K562 (cell line): ENCODE data around the gene ACAP2. TPM values are rescaled to one million over a fixed set of nuclear protein-coding genes. Genes with fewer than 3 reads are reported as not detected.

Experiments
- CEBPG ChIP-seq, 3 experiments: fragments of 200-800 bp in 1 of 3; sonication (Bioruptor generic) in 1 of 3; sonication (generic) in 1 of 3; formaldehyde crosslinking in 1 of 3; IDR thresholded peaks in 2 of 3; conservative IDR thresholded peaks in 1 of 3; 2 replicates each; pipeline versions ENCODE4 v1.6.1 to v1.8.0; 2016 to 2022; ENCODE audit warnings: missing compliant biosample characterization in 2 of 3, missing genetic modification characterization in 2 of 3, mild to moderate bottlenecking in 1 of 3, missing genetic modification reagents in 1 of 3
- EZH2 ChIP-seq: IDR thresholded peaks from 2 replicates; pipeline ENCODE4 v1.6.1; 2012; ENCODE audit warnings: low read depth, mild to moderate bottlenecking, inconsistent platforms, low read length, borderline replicate concordance
- HNRNPLL ChIP-seq: fragments of 200-400 bp; formaldehyde crosslinking; IDR thresholded peaks from 2 replicates; pipeline ENCODE4 v1.6.1; 2017; ENCODE audit warnings: low read length, low read depth, mild to moderate bottlenecking; ENCODE audit not compliant: poor library complexity, severe bottlenecking
- ILF3 ChIP-seq: fragments of 450-650 bp; IDR thresholded peaks from 2 replicates; pipeline ENCODE4 v1.6.1; 2018; ENCODE audit warnings: antibody characterized with exemption, mild to moderate bottlenecking, moderate library complexity, borderline replicate concordance
- KHSRP ChIP-seq: fragments of 450-650 bp; IDR thresholded peaks from 2 replicates; pipeline ENCODE4 v1.6.1; 2017
- MBD2 ChIP-seq: sonication (generic); IDR thresholded peaks from 2 replicates; pipeline ENCODE4 v1.6.1; 2016; ENCODE audit warnings: low read depth, borderline replicate concordance
- MEF2A ChIP-seq: IDR thresholded peaks from 2 replicates; pipeline ENCODE4 v1.6.1; 2011; ENCODE audit warnings: low read depth, mild to moderate bottlenecking, low read length, moderate library complexity; ENCODE audit not compliant: control insufficient read depth
- MYNN ChIP-seq, 2 experiments: sonication (generic); formaldehyde crosslinking in 1 of 2; IDR thresholded peaks; 2 replicates each; pipeline versions ENCODE4 v1.5.0 to v1.6.1; 2016 to 2020; ENCODE audit warnings: antibody characterized with exemption in 1 of 2, missing genetic modification reagents in 1 of 2
- NCOA2 ChIP-seq, 2 experiments: fragments of 450-650 bp; IDR thresholded peaks; 2 replicates each; pipeline ENCODE4 v1.6.1; 2018; ENCODE audit warnings: mild to moderate bottlenecking in 2 of 2, moderate library complexity in 1 of 2; ENCODE audit not compliant: partially characterized antibody in 2 of 2
- PBX2 ChIP-seq, 2 experiments: IDR thresholded peaks in 1 of 2; conservative IDR thresholded peaks in 1 of 2; 2 replicates each; pipeline ENCODE4 v1.6.1; 2016; ENCODE audit warnings: low read depth in 2 of 2, mild to moderate bottlenecking in 1 of 2, missing compliant biosample characterization in 1 of 2, missing genetic modification characterization in 1 of 2, moderate library complexity in 1 of 2
- PML ChIP-seq: IDR thresholded peaks from 2 replicates; pipeline ENCODE4 v1.6.1; 2012; ENCODE audit warnings: low read length, inconsistent platforms
- RBBP5 ChIP-seq: fragments of 200-600 bp; sonication (generic); IDR thresholded peaks from 2 replicates; pipeline ENCODE4 v1.6.1; 2012; ENCODE audit warnings: borderline replicate concordance, mild to moderate bottlenecking, low read length, control low read depth, inconsistent platforms; ENCODE audit not compliant: insufficient read depth, poor library complexity, severe bottlenecking
- RBM34 ChIP-seq: fragments of 200-400 bp; formaldehyde crosslinking; IDR thresholded peaks from 2 replicates; pipeline ENCODE4 v1.6.1; 2018; ENCODE audit warnings: low read length, borderline replicate concordance; ENCODE audit not compliant: insufficient read depth
- SIN3B ChIP-seq: fragments of 450-650 bp; IDR thresholded peaks from 2 replicates; pipeline ENCODE4 v1.6.1; 2017; ENCODE audit warnings: low read depth, mild to moderate bottlenecking, moderate library complexity
- SRSF9 ChIP-seq: fragments of 200-400 bp; formaldehyde crosslinking; IDR thresholded peaks from 2 replicates; pipeline ENCODE4 v1.6.1; 2017; ENCODE audit warnings: low read depth, low read length, borderline replicate concordance
- TCF7L2 ChIP-seq: fragments of 150-350 bp; IDR thresholded peaks from 2 replicates; pipeline ENCODE4 v1.6.1; 2016; ENCODE audit warnings: low read depth, mild to moderate bottlenecking, low read length, moderate library complexity
- YY1 ChIP-seq, 3 experiments: IDR thresholded peaks; 2 replicates each; pipeline ENCODE4 v1.6.1; 2011; ENCODE audit warnings: low read length in 2 of 3, mild to moderate bottlenecking in 2 of 3, moderate library complexity in 2 of 3, borderline replicate concordance in 1 of 3, control low read depth in 1 of 3, low read depth in 1 of 3; ENCODE audit not compliant: insufficient read depth in 3 of 3, insufficient replicate concordance in 2 of 3, control insufficient read depth in 1 of 3, insufficient read length in 1 of 3; ENCODE audit errors: extremely low read depth in 1 of 3
- ZNF197 ChIP-seq: fragments of 200-800 bp; sonication (Bioruptor generic); IDR thresholded peaks from 2 replicates; pipeline ENCODE4 v1.6.1; 2016; ENCODE audit warnings: low read depth, missing genetic modification characterization, missing compliant biosample characterization
- ZNF583 ChIP-seq: fragments of 250-450 bp; sonication (Bioruptor Pico); IDR thresholded peaks from 2 replicates; pipeline ENCODE4 v1.4.0; 2020
- polyA plus RNA-seq, 8 experiments: library from polyadenylated mRNA; depleted of rRNA in 4 of 8; stranded (reverse) in 5 of 8; unstranded in 3 of 8; fragments of >200 nt; fragmentation: Nextera tagmentation in 2 of 8; fragmentation: Illumina TruSeq in 1 of 8; extraction: Ambion mirVana in 2 of 8; extraction: Trizol in 1 of 8; gene quantifications; 2 replicates each; pipeline versions ENCODE4 v1.2.1 to v1.2.3, GENCODE V29; 2011 to 2014; ENCODE audit warnings: inconsistent platforms in 1 of 8, missing spikeins in 1 of 8
- total RNA-seq, 7 experiments: library from RNA; depleted of rRNA in 6 of 7; stranded (reverse); fragments of >200 nt in 6 of 7; fragmentation: Illumina TruSeq in 2 of 7; extraction: Trizol in 2 of 7; gene quantifications; 2 replicates each; pipeline versions ENCODE4 v1.2.1 to v1.2.3, GENCODE V29; 2011 to 2021; ENCODE audit warnings: low replicate concordance in 1 of 7
- TF ChIP-seq, protein P1 (sequence below): fragments of 250-450 bp; sonication (Bioruptor Pico); IDR thresholded peaks from 2 replicates; pipeline ENCODE4 v1.4.0; 2020; ENCODE audit warnings: mild to moderate bottlenecking
- TF ChIP-seq, protein P2 (sequence below): fragments of 450-650 bp; IDR thresholded peaks from 2 replicates; pipeline ENCODE4 v1.6.1; 2016; ENCODE audit warnings: antibody characterized with exemption

Gene ACAP2
- total and polyA plus RNA-seq, 9 of the 15 experiments (the other 6 are each of a cell fraction or from before 2014, with no cell fraction given) = 10.6 to 52.7 (median 34.4) TPM

DNA sequence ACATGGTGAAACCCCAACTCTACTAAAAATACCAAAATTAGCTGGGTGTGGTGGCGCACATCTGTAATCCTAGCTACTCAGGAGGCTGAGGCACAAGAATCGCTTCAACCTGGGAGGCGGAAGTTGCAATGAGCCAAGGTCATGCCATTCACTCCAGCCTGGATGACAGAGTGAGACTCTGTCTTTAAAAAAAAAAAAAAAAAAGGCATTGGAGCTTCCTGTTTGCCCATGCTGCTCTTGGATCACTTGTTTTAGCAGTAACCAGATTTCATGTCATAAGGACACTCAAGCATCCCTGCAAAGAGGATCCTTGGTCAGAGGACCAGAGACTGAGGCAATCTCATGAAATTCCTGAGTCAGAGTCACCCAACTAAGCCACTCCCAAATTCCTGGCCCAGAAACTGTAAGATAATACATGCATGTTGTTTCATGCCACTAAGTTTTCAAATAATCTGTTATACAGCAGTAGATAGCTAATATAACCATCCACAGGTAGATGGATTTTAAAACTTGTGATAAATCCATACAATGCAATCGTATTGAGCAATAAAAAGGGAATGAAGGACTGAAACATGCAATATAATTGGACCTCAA, 89.8 kb downstream of the ACAP2 start (continued):
- TF ChIP-seq RBBP5 = no peak
- no peak for TF ChIP-seq RBM34
- TF ChIP-seq MBD2 = no peak
- TF ChIP-seq PBX2 (CRISPR knock-in tag; IDR thresholded peaks at IDR 0.05; ENCODE audit: low read depth) = no peak
- TF ChIP-seq PBX2 (tag; conservative IDR thresholded peaks at IDR 0.05; ENCODE audit: low read depth) = no peak
- TF ChIP-seq HNRNPLL = no peak
- no peak for TF ChIP-seq MEF2A
- no peak for TF ChIP-seq PML
- no peak for TF ChIP-seq SIN3B
- TF ChIP-seq ZNF583 (CRISPR knock-in tag) = no peak
- no peak for TF ChIP-seq NCOA2 (IDR thresholded peaks at IDR 0.05; ENCODE audit: partially characterized antibody in 2 of 2)
- TF ChIP-seq SRSF9 = no peak
- no peak for TF ChIP-seq EZH2
- TF ChIP-seq, protein P1, sequence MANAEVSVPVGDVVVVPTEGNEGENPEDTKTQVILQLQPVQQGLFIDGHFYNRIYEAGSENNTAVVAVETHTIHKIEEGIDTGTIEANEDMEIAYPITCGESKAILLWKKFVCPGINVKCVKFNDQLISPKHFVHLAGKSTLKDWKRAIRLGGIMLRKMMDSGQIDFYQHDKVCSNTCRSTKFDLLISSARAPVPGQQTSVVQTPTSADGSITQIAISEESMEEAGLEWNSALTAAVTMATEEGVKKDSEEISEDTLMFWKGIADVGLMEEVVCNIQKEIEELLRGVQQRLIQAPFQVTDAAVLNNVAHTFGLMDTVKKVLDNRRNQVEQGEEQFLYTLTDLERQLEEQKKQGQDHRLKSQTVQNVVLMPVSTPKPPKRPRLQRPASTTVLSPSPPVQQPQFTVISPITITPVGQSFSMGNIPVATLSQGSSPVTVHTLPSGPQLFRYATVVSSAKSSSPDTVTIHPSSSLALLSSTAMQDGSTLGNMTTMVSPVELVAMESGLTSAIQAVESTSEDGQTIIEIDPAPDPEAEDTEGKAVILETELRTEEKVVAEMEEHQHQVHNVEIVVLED (CRISPR knock-in tag) = no peak
- peak; percentile 98 for TF ChIP-seq CEBPG (CRISPR knock-in tag; IDR thresholded peaks at IDR 0.05)
- TF ChIP-seq CEBPG (tag; conservative IDR thresholded peaks at IDR 0.05 in 1 of 2, IDR thresholded peaks at IDR 0.05 in 1 of 2) = peak; percentile 74 to 97
- TF ChIP-seq MYNN (IDR thresholded peaks at IDR 0.05) = no peak
- TF ChIP-seq MYNN (CRISPR knock-in tag; IDR thresholded peaks at IDR 0.05) = no peak
- no peak for TF ChIP-seq KHSRP
- TF ChIP-seq YY1 (IDR thresholded peaks at IDR 0.05; ENCODE audit: borderline replicate concordance in 1 of 3, control insufficient read depth in 1 of 3, extremely low read depth in 1 of 3, insufficient read depth in 3 of 3, insufficient read length in 1 of 3, insufficient replicate concordance in 2 of 3, low read depth in 1 of 3, low read length in 2 of 3) = no peak
- 0 out of 2 replicates have a peak, but pooled peaks have one; percentile 43 for TF ChIP-seq ZNF197
- TF ChIP-seq, protein P2, sequence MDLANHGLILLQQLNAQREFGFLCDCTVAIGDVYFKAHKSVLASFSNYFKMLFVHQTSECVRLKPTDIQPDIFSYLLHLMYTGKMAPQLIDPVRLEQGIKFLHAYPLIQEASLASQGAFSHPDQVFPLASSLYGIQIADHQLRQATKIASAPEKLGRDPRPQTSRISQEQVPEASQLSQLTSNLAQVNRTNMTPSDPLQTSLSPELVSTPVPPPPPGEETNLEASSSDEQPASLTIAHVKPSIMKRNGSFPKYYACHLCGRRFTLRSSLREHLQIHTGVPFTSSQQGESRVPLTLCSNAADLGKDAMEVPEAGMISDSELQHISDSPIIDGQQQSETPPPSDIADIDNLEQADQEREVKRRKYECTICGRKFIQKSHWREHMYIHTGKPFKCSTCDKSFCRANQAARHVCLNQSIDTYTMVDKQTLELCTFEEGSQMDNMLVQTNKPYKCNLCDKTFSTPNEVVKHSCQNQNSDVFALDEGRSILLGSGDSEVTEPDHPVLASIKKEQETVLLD = no peak
- no peak for TF ChIP-seq TCF7L2
- TF ChIP-seq ILF3 = no peak
